ENCODE data around the gene MYL10.

MYL10 gene

GRCh38 chr7:101630591-101630990 lies 1.5 kb upstream of the MYL10 start:
- no peaks in the 10 kb centered on the region for H3K36me3 ChIP-seq (ENCODE audit: control insufficient read depth, low read length)
- no peak overlapping the region for H3K27ac ChIP-seq (ENCODE audit: low read depth, low read length)
- no peaks in the 10 kb centered on the region for H3K79me2 ChIP-seq (ENCODE audit: control insufficient read depth, low read length)
- TF ChIP-seq EZH2phosphoT487 (IDR thresholded peaks at IDR 0.05; ENCODE audit: borderline replicate concordance, low read length) (no peak), CTCF (IDR thresholded peaks at IDR 0.05; ENCODE audit: low read depth, low read length, poor library complexity, severe bottlenecking) (no peak)
- no peaks in the 10 kb centered on the region for H3K9me2 ChIP-seq (replicated peaks; ENCODE audit: control insufficient read depth, low read length)
- H3F3A ChIP-seq (ENCODE audit: control insufficient read depth, insufficient read depth), result no peaks in the 10 kb centered on the region
- no peak overlapping the region for H3K4me2 ChIP-seq (ENCODE audit: low read length)
- peaks cover 17% of the 10 kb centered on the region for H3K27me3 ChIP-seq (ENCODE audit: control insufficient read depth, low read length)
- H3K4me3 ChIP-seq (ENCODE audit: low read length), result no peak overlapping the region
- no peaks in the 10 kb centered on the region for H4K20me1 ChIP-seq (ENCODE audit: control insufficient read depth, insufficient read depth, low read depth, low read length)
- 0 out of 2 replicates have a peak, but pooled peaks cover 2% of the 10 kb centered on the region for H3K4me1 ChIP-seq (ENCODE audit: control insufficient read depth, low read length)
- H3K9me3 ChIP-seq (ENCODE audit: control insufficient read depth, insufficient read depth, low read length), result no peaks in the 10 kb centered on the region

- H4K20me1 ChIP-seq (ENCODE audit: control insufficient read depth, insufficient read depth, low read depth, low read length), result no peaks in the 10 kb centered on the region
- no peaks in the 10 kb centered on the region for H3K9me3 ChIP-seq (ENCODE audit: control insufficient read depth, insufficient read depth, low read length)
- H3K27me3 ChIP-seq (ENCODE audit: control insufficient read depth, low read length), result peaks cover 33% of the 10 kb centered on the region
- no peak overlapping the region for H3K4me2 ChIP-seq (ENCODE audit: low read length)
- H3K27ac ChIP-seq (ENCODE audit: low read depth, low read length), result no peak overlapping the region
- H3K4me1 ChIP-seq (ENCODE audit: control insufficient read depth, low read length), result 0 out of 2 replicates have a peak, but pooled peaks cover 5% of the 10 kb centered on the region
- no peaks in the 10 kb centered on the region for H3K79me2 ChIP-seq (ENCODE audit: control insufficient read depth, low read length)
- no peaks in the 10 kb centered on the region for H3F3A ChIP-seq (ENCODE audit: control insufficient read depth, insufficient read depth)
- TF ChIP-seq CTCF (IDR thresholded peaks at IDR 0.05; ENCODE audit: low read depth, low read length, poor library complexity, severe bottlenecking), result no peak
- no peak for TF ChIP-seq EZH2phosphoT487 (IDR thresholded peaks at IDR 0.05; ENCODE audit: borderline replicate concordance, low read length)
- H3K9me2 ChIP-seq (replicated peaks; ENCODE audit: control insufficient read depth, low read length), result no peaks in the 10 kb centered on the region
- no peaks in the 10 kb centered on the region for H3K36me3 ChIP-seq (ENCODE audit: control insufficient read depth, low read length)
- no peak overlapping the region for H3K4me3 ChIP-seq (ENCODE audit: low read length)
Observed at GRCh38 chr7:101628522-101628921, 574 bp downstream of the MYL10 start.

- H3K27ac ChIP-seq (ENCODE audit: low read depth, low read length), result no peak overlapping the region
- no peak overlapping the region for H3K4me3 ChIP-seq (ENCODE audit: low read length)
- no peaks in the 10 kb centered on the region for H3K79me2 ChIP-seq (ENCODE audit: control insufficient read depth, low read length)
Observed at GRCh38 chr7:101626758-101627157, 2.3 kb downstream of the MYL10 start.

More at GRCh38 chr7:101626758-101627157, 2.3 kb downstream of the MYL10 start:
- Histone ChIP-seq H3K4me2 (ENCODE audit: low read length) (no peak overlapping the region), H3F3A (ENCODE audit: control insufficient read depth, insufficient read depth) (no peaks in the 10 kb centered on the region), H4K20me1 (ENCODE audit: control insufficient read depth, insufficient read depth, low read depth, low read length) (no peaks in the 10 kb centered on the region), H3K9me2 (replicated peaks; ENCODE audit: control insufficient read depth, low read length) (no peaks in the 10 kb centered on the region), H3K4me1 (ENCODE audit: control insufficient read depth, low read length) (0 out of 2 replicates have a peak, but pooled peaks cover 5% of the 10 kb centered on the region), H3K9me3 (ENCODE audit: control insufficient read depth, insufficient read depth, low read length) (no peaks in the 10 kb centered on the region), H3K36me3 (ENCODE audit: control insufficient read depth, low read length) (no peaks in the 10 kb centered on the region), H3K27me3 (ENCODE audit: control insufficient read depth, low read length) (peaks cover 36% of the 10 kb centered on the region)
- TF ChIP-seq EZH2phosphoT487 (IDR thresholded peaks at IDR 0.05; ENCODE audit: borderline replicate concordance, low read length), result no peak
- TF ChIP-seq CTCF (IDR thresholded peaks at IDR 0.05; ENCODE audit: low read depth, low read length, poor library complexity, severe bottlenecking), result no peak
